ENCODE data around the gene SHCBP1.
A peak's percentile ranks its signal among the peaks of the same experiment; 100 is the strongest.

Gene SHCBP1, protein sequence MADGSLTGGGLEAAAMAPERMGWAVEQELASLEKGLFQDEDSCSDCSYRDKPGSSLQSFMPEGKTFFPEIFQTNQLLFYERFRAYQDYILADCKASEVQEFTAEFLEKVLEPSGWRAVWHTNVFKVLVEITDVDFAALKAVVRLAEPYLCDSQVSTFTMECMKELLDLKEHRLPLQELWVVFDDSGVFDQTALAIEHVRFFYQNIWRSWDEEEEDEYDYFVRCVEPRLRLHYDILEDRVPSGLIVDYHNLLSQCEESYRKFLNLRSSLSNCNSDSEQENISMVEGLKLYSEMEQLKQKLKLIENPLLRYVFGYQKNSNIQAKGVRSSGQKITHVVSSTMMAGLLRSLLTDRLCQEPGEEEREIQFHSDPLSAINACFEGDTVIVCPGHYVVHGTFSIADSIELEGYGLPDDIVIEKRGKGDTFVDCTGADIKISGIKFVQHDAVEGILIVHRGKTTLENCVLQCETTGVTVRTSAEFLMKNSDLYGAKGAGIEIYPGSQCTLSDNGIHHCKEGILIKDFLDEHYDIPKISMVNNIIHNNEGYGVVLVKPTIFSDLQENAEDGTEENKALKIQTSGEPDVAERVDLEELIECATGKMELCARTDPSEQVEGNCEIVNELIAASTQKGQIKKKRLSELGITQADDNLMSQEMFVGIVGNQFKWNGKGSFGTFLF

DNA sequence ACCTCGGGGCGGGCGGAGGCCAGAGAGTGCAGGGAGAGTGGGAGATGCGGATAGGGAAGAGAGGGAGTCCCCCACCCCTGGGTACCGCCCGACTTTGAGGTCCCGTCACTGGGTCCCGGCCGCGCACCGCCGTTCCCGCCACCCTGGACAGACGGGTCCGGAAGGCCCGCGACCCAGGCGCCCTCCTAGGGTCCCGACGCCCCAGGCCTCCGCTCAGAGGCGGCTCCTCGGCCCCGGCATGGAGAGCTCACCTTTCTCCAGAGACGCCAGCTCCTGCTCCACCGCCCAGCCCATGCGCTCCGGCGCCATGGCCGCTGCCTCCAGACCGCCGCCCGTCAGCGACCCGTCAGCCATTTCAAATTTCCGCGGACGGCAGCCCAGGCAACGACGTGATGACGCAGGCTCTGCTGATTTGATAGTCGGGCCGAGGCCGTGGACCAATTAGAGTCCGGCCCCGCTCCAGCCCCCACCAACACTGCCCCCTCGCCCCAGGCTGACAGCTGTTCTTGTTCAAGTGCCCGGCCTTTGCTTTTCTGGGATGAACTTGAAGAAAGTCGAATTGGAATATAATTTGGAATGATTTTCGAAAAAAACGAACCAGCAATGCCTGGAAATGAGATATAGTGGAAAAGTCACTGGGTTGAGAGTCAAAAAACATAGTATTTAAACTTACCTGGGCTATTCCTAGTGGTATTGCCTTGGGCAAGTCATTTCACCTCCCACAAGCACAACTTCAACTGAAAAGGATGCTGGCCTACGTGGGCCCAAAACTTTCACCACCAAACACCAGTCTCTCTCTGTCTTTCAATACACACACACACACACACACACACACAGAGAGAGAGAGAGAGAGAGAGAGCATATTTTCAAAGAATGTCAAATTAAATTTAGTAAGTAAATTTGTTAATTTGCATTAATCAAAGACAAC is at the start of gene SHCBP1:
Gene SHCBP1 (minus strand): TSS at position 374 of the 928 bp plus-strand sequence. CDS start 20 bp downstream, at position 354.
- H3K4me3 ChIP-seq (ENCODE audit: low read depth, low read length) = peak within 1 kb of the TSS; percentile 96
- peak within 1 kb of the TSS; percentile 59 for H3K27ac ChIP-seq (ENCODE audit: low read depth, low read length)
- H3K79me2 ChIP-seq (ENCODE audit: control insufficient read depth, insufficient read depth, low read length, unreplicated experiment) = peaks cover 35% of the 10 kb centered on the region
- no peaks in the 10 kb centered on the region for H3K4me1 ChIP-seq (ENCODE audit: control insufficient read depth, insufficient read depth, low read length, unreplicated experiment)
- peaks cover 12% of the 10 kb centered on the region for H3K36me3 ChIP-seq (ENCODE audit: insufficient read depth, low read length)
- H2AFZ ChIP-seq (ENCODE audit: low read length, unreplicated experiment) = peak within 1 kb of the TSS; percentile 92
- no peaks in the 10 kb centered on the region for H3K27me3 ChIP-seq (ENCODE audit: insufficient read depth, low read length)

DNA sequence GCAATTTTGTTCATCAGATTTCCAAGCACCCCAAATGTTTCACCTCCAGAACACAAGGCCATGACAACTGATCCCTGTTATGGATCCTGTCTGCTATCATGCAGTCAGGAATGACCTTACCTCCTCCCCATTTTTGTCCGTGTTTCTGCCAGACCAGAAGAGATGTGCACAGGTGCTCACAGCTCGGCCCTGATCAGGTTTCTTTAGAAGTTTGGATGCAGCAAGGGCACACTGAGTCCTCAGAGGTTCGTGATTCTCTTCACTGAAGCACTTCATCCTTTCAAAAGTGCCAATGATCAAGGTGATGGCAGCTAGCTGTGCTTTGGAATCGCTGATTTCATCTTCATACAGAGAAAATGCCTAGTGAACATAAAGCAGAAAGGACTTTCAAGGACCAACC is 40.9 kb upstream of the SHCBP1 start:
- no peak overlapping the region for H3K4me3 ChIP-seq (ENCODE audit: low read depth, low read length)

DNA sequence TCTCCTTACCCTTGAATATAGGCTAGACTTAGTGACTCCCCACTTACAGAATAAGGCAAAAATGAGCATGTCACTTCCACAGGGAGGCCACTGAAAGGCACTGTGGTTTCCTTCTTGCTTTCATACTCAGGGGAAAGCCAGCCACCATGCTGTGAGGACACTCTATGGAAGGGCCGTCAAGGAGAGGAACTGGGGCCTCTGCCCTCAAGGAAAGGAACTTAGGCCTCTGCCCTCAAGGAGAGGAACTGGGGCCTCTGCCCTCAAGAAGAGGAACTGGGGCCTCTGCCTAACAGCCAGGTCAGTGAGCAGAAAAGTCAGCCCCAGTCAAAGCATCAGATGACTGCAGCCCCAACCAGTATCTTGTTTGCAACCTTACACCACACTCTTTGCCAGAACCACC is 37.7 kb upstream of the SHCBP1 start:
- Histone ChIP-seq H3K36me3 (ENCODE audit: insufficient read depth, low read length) (peaks cover 17% of the 10 kb centered on the region), H3K79me2 (ENCODE audit: control insufficient read depth, insufficient read depth, low read length, unreplicated experiment) (no peaks in the 10 kb centered on the region), H2AFZ (ENCODE audit: low read length, unreplicated experiment) (no peak overlapping the region), H3K27ac (ENCODE audit: low read depth, low read length) (no peak overlapping the region), H3K4me1 (ENCODE audit: control insufficient read depth, insufficient read depth, low read length, unreplicated experiment) (no peaks in the 10 kb centered on the region), H3K27me3 (ENCODE audit: insufficient read depth, low read length) (no peaks in the 10 kb centered on the region), H3K4me3 (ENCODE audit: low read depth, low read length) (no peak overlapping the region)

More for the DNA sequence above, 40.9 kb upstream of the SHCBP1 start:
- H2AFZ ChIP-seq (ENCODE audit: low read length, unreplicated experiment) = no peak overlapping the region
- H3K4me1 ChIP-seq (ENCODE audit: control insufficient read depth, insufficient read depth, low read length, unreplicated experiment) = no peaks in the 10 kb centered on the region
- no peak overlapping the region for H3K27ac ChIP-seq (ENCODE audit: low read depth, low read length)
- H3K36me3 ChIP-seq (ENCODE audit: insufficient read depth, low read length) = peaks cover 35% of the 10 kb centered on the region
- no peaks in the 10 kb centered on the region for H3K79me2 ChIP-seq (ENCODE audit: control insufficient read depth, insufficient read depth, low read length, unreplicated experiment)
- no peaks in the 10 kb centered on the region for H3K27me3 ChIP-seq (ENCODE audit: insufficient read depth, low read length)

DNA sequence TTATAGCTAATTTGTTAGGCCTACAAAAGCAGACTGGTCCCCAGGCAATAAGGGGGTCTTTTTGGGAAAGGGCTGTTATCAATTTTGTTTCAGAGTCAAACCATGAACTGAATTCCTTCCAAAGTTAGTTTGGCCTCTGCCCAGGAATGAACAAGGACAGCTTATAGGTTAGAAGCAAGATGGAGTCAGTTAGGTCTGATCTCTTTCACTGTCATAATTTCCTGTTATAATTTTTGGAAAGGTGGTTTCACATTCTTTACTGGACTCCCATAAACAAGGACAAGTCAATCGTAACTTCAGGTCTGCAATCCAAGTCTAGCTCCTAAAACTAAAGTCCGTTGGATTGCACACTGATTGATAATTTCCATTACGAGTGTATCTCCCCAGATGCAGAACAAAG is 30.1 kb upstream of the SHCBP1 start:
- Histone ChIP-seq H3K79me2 (ENCODE audit: control insufficient read depth, insufficient read depth, low read length, unreplicated experiment) (no peaks in the 10 kb centered on the region), H2AFZ (ENCODE audit: low read length, unreplicated experiment) (no peak overlapping the region), H3K4me3 (ENCODE audit: low read depth, low read length) (no peak overlapping the region), H3K27me3 (ENCODE audit: insufficient read depth, low read length) (no peaks in the 10 kb centered on the region), H3K4me1 (ENCODE audit: control insufficient read depth, insufficient read depth, low read length, unreplicated experiment) (peaks cover 7% of the 10 kb centered on the region), H3K36me3 (ENCODE audit: insufficient read depth, low read length) (no peaks in the 10 kb centered on the region), H3K27ac (ENCODE audit: low read depth, low read length) (no peak overlapping the region)

DNA sequence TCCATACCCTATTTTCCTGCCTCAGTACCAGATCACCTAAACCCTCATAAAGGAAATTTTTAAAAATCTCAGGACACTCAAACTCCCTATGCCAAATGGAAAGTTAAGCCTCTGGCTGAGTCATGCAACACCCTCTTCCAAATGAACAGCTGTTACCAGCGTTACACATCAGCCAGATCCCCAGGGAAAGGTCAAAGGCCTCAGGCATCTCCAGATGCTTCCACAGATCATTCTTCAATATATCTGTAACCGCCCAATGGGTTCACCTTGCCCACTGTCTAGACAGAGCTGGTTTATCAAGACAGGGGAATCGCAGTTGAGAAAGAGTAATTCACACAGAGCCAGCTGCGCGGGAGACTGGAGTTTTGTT is 29.1 kb upstream of the SHCBP1 start:
- Histone ChIP-seq H3K4me3 (ENCODE audit: low read depth, low read length) (peak overlapping the region; percentile 73), H2AFZ (ENCODE audit: low read length, unreplicated experiment) (peak overlapping the region; percentile 71), H3K36me3 (ENCODE audit: insufficient read depth, low read length) (no peaks in the 10 kb centered on the region), H3K4me1 (ENCODE audit: control insufficient read depth, insufficient read depth, low read length, unreplicated experiment) (peaks cover 7% of the 10 kb centered on the region), H3K27ac (ENCODE audit: low read depth, low read length) (peak overlapping the region; percentile 69), H3K79me2 (ENCODE audit: control insufficient read depth, insufficient read depth, low read length, unreplicated experiment) (no peaks in the 10 kb centered on the region), H3K27me3 (ENCODE audit: insufficient read depth, low read length) (no peaks in the 10 kb centered on the region)

DNA sequence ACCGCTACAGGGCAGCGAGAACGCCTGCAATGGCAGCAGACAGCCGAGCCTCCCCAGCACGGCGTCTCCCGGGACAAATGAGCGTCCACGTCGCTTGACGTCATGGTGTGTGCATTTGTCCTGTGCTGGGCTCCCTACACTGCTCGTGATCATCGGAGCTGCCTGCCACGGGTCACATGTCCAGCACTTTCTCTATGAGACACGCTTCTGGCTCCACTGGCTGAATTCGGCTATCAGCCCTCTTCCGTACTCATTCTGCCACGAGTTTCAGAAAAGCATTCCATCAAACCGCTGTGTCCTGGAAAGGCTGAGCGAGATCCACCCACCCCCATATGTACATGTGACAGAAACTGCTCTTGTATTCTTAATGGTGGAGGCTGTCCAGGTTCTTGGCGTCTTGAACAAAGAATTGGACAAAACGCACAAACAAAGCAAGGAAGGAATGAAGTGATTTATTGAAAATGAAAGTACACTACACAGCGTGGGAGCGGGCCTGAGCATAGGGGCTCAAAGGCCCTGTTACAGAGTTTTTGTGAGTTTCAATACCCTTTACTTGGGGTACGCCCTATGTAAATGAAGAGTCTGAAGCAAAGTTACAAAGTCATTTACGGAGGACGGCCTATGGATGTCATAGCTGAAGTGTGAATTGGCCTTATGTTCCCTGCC is 28.5 kb upstream of the SHCBP1 start:
- Histone ChIP-seq H3K4me1 (ENCODE audit: control insufficient read depth, insufficient read depth, low read length, unreplicated experiment) (peaks cover 7% of the 10 kb centered on the region), H3K27me3 (ENCODE audit: insufficient read depth, low read length) (no peaks in the 10 kb centered on the region), H3K4me3 (ENCODE audit: low read depth, low read length) (peak overlapping the region; percentile 73), H3K27ac (ENCODE audit: low read depth, low read length) (peak overlapping the region; percentile 69), H3K36me3 (ENCODE audit: insufficient read depth, low read length) (no peaks in the 10 kb centered on the region), H3K79me2 (ENCODE audit: control insufficient read depth, insufficient read depth, low read length, unreplicated experiment) (no peaks in the 10 kb centered on the region), H2AFZ (ENCODE audit: low read length, unreplicated experiment) (peak overlapping the region; percentile 80)

DNA sequence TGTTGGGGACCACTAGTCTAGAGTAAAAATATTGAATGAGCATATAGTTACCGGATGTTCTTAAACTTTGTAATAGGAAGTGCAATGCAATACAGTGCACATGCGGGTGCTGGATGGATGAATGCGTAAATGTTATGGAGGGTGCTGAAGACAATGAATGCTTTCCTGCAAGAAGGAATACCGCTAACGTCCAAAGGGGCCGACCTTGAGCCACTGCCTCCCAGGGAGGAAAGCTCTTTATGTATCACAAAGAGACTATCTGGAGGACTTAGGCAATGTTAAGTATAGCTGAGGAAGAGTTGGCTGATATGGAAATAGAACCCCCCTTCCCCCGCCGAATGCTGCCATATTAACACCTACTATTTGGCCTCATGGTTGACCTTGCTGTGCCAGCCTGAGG is 27.5 kb upstream of the SHCBP1 start:
- Histone ChIP-seq H3K27ac (ENCODE audit: low read depth, low read length) (no peak overlapping the region), H2AFZ (ENCODE audit: low read length, unreplicated experiment) (no peak overlapping the region), H3K4me1 (ENCODE audit: control insufficient read depth, insufficient read depth, low read length, unreplicated experiment) (peaks cover 7% of the 10 kb centered on the region), H3K4me3 (ENCODE audit: low read depth, low read length) (no peak overlapping the region), H3K36me3 (ENCODE audit: insufficient read depth, low read length) (no peaks in the 10 kb centered on the region), H3K79me2 (ENCODE audit: control insufficient read depth, insufficient read depth, low read length, unreplicated experiment) (no peaks in the 10 kb centered on the region), H3K27me3 (ENCODE audit: insufficient read depth, low read length) (no peaks in the 10 kb centered on the region)

DNA sequence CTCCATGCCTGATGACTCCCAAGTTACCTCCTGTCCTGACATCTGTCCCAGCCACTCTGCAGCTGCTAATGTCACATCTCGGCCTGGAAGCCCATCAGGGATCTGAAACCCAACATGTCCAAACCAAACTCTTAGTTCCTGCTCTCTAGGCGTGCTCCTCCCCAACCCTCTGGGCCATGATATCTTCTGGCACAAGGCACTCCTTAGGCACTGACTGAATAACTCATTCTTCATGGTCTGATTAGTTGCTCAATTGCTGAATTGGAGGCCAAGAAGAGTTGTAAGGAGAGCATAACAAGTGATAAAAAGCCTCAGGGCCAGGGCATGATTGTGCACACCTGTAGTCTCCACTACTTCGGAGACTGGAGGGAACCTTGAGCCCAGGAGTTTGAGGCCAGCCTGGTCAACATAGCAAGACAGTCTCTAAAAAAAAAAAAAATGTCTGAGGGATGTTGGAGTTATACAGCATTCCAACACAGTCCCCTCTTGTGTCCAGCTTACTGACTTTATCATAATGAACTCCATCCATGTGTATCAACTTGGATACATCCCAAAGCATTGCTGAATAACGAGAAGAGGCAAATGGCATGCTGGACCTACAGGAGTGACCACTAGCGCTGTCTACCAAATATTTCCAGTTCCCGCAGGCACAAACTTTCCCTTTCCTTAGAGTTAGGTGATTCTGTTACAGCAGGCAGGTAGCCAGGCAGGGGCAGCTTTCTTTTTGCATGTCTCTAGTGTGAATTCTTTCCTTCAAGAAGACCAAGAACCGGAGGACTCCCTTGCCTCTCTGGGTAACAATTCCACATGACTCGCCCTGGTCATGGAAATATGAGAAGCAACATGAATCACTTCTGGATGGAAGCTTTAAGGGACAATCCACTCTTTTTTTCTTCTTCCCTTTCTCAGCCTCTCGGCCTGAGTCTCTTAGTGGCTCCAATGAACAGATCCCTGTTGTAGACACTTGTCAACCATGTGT is 18.1 kb upstream of the SHCBP1 start:
- H3K27me3 ChIP-seq (ENCODE audit: insufficient read depth, low read length) = peaks cover 6% of the 10 kb centered on the region; the same call in 1 of the 2 replicates
- H3K4me1 ChIP-seq (ENCODE audit: control insufficient read depth, insufficient read depth, low read length, unreplicated experiment) = peaks cover 3% of the 10 kb centered on the region
- no peak overlapping the region for H2AFZ ChIP-seq (ENCODE audit: low read length, unreplicated experiment)
- no peak overlapping the region for H3K4me3 ChIP-seq (ENCODE audit: low read depth, low read length)
- no peak overlapping the region for H3K27ac ChIP-seq (ENCODE audit: low read depth, low read length)
- H3K36me3 ChIP-seq (ENCODE audit: insufficient read depth, low read length) = no peaks in the 10 kb centered on the region
- H3K79me2 ChIP-seq (ENCODE audit: control insufficient read depth, insufficient read depth, low read length, unreplicated experiment) = no peaks in the 10 kb centered on the region
